Upper lobe of left lung (tissue), 6 donors: ENCODE data around the gene ZFYVE16. TPM values are rescaled to one million over a fixed set of nuclear protein-coding genes. Genes with fewer than 3 reads are reported as not detected.

Source experiments
- ATAC-seq, 2 donors: fragments of 200-7000 bp; cut with Tn5 transposase; one replicate each; pipeline ENCODE4 v1.9.1; 2022; ENCODE audit warnings: mild to moderate bottlenecking in 2 of 2, moderate library complexity in 2 of 2; ENCODE audit not compliant: low FRiP score in 2 of 2
- DNase-seq, 2 donors: peaks; one replicate each; pipeline ENCODE4 v3.0.0-alpha.2; 2019 to 2020
- H3K27ac ChIP-seq, 4 donors: fragments of 200-600 bp; sonication (generic); one replicate each; pipeline ENCODE4 v1.5.1; 2016 to 2019
- H3K27me3 ChIP-seq, 4 donors: fragments of 200-600 bp; sonication (generic); one replicate each; pipeline ENCODE4 v1.5.1; 2017 to 2019
- H3K36me3 ChIP-seq, 4 donors: fragments of 200-600 bp; sonication (generic); one replicate each; pipeline ENCODE4 v1.5.1; 2016 to 2019
- H3K4me1 ChIP-seq, 4 donors: fragments of 200-600 bp; sonication (generic); one replicate each; pipeline ENCODE4 v1.5.1; 2018 to 2019
- H3K4me3 ChIP-seq, 4 donors: fragments of 200-600 bp; sonication (generic); one replicate each; pipeline ENCODE4 v1.5.1; 2017 to 2019; ENCODE audit warnings: mild to moderate bottlenecking in 2 of 4, moderate library complexity in 1 of 4
- H3K9me3 ChIP-seq, 4 donors: fragments of 200-600 bp; sonication (generic); one replicate each; pipeline ENCODE4 v1.5.1; 2018 to 2019
- CTCF ChIP-seq, 6 experiments: fragments of 450-650 bp in 4 of 6; fragments of 200-600 bp in 2 of 6; sonication (generic) in 2 of 6; IDR thresholded peaks; one replicate each; pipeline ENCODE4 v1.5.1; 2016 to 2019; ENCODE audit warnings: antibody characterized with exemption in 6 of 6
- EP300 ChIP-seq, 4 donors: sonication (generic); formaldehyde crosslinking; IDR thresholded peaks; one replicate each; pipeline ENCODE4 v1.5.1; 2017; ENCODE audit warnings: antibody characterized with exemption in 4 of 4, control low read depth in 2 of 4
- POLR2A ChIP-seq, 4 donors: fragments of 450-650 bp; IDR thresholded peaks; one replicate each; pipeline ENCODE4 v1.5.1; 2016 to 2017; ENCODE audit warnings: antibody characterized with exemption in 4 of 4, mild to moderate bottlenecking in 2 of 4
- POLR2AphosphoS5 ChIP-seq, 2 donors: sonication (generic); formaldehyde crosslinking; IDR thresholded peaks; one replicate each; pipeline ENCODE4 v1.5.1; 2017; ENCODE audit warnings: antibody characterized with exemption in 2 of 2
- WGBS, 2 donors: methylation state at CpG; one replicate each; pipeline ENCODE4 v1.1.5; 2017 to 2018; 5-methylcytosine and 5-hydroxymethylcytosine counted together
- total RNA-seq, 6 donors: library from RNA; depleted of rRNA in 4 of 6; stranded (reverse); fragments of >200 nt in 4 of 6; gene quantifications; one replicate each; pipeline versions ENCODE4 v1.1.0 to v1.2.1, GENCODE V29; 2016 to 2021
- donor health status: DM: no; HTN: no; CAD: no; lungs with moderate emphysema.
- donor health status: DM: no; HTN: yes; CAD: no; lungs with severe emphysema.

Gene ZFYVE16
- total RNA-seq, 6 donors from 2014 or later = 27.7 to 52.4 (median 40.2) TPM

DNA sequence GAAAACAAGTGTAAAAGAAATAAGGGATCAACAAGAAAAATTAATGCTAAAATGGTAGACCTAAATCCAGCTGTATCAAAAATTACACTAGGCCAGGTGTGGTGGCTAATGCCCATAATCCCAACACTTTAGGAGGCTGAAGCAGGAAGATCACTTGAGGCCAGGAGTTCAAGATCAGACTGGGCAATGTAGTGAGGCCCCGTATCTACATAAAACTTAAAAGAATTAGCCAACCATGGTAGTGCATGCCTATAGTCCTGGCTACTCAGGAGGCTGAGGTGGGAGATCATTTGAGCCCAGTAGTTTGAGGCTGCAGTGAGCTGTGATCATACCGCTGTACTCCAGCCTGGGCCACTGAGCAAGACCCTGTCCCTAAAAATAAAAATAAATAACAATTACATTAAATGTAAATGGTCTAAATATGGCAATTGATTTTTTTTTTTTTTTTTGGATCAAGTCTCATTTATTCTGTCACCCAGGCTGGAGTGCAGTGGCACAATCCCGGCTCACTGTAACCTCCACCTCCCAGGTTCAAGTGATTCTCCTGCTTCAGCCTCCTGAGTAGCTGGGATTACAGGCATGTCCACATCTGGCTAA lies 75.9 kb downstream of the ZFYVE16 start:
- Histone ChIP-seq H3K27ac (no peak overlapping the region), H3K36me3 (peaks cover 0 to 6% (median 2%) of the 10 kb centered on the region in 4 donors), H3K9me3 (peaks cover 0 to 11% (median 2%) of the 10 kb centered on the region in 4 donors), H3K27me3 (no peaks in the 10 kb centered on the region), H3K4me3 (no peak overlapping the region), H3K4me1 (peaks cover 0 to 13% (median 4%) of the 10 kb centered on the region in 4 donors)
- ATAC-seq (no peak), DNase-seq (no peak)
- 98 to 100% methylated on average over 3 of the region's 3 CpGs for WGBS, 2 donors
- no peak for TF ChIP-seq POLR2AphosphoS5 (IDR thresholded peaks at IDR 0.05)
- TF ChIP-seq CTCF (IDR thresholded peaks at IDR 0.05) = no peak
- no peak for TF ChIP-seq POLR2A (IDR thresholded peaks at IDR 0.05)
- TF ChIP-seq EP300 (IDR thresholded peaks at IDR 0.05) = no peak

GRCh38 chr5:80487444-80487828 lies 79.6 kb downstream of the ZFYVE16 start:
- H3K27me3 ChIP-seq = no peaks in the 10 kb centered on the region
- peak in 1 of 2 donors; percentile 20 for DNase-seq
- H3K4me1 ChIP-seq = peaks cover 0 to 14% (median 4%) of the 10 kb centered on the region in 4 donors
- H3K4me3 ChIP-seq = peak overlapping the region; percentile 55 to 79 (median 66)
- H3K9me3 ChIP-seq = peaks cover 0 to 8% (median 2%) of the 10 kb centered on the region in 4 donors
- 58 to 61% methylated on average over 18 of the region's 18 CpGs for WGBS, 2 donors
- H3K27ac ChIP-seq = peak overlapping the region; percentile 79 to 87 (median 84)
- H3K36me3 ChIP-seq = peaks cover 0 to 4% (median 0%) of the 10 kb centered on the region in 4 donors
- no peak for TF ChIP-seq CTCF (IDR thresholded peaks at IDR 0.05)
- no peak for TF ChIP-seq EP300 (IDR thresholded peaks at IDR 0.05)
- ATAC-seq = no peak

- peak; percentile 95 to 97 for DNase-seq
- Histone ChIP-seq H3K27ac (peak within 1 kb of the TSS; percentile 79 to 87 (median 84)), H3K4me1 (peaks cover 0 to 14% (median 4%) of the 10 kb centered on the region in 4 donors), H3K36me3 (peaks cover 0 to 4% (median 0%) of the 10 kb centered on the region in 4 donors), H3K9me3 (peaks cover 0 to 1% (median 0%) of the 10 kb centered on the region in 4 donors), H3K27me3 (no peaks in the 10 kb centered on the region), H3K4me3 (peak within 1 kb of the TSS; percentile 55 to 79 (median 66))
- peak in 3 of 4 donors; percentile 32 to 76 (median 48) for TF ChIP-seq POLR2A (IDR thresholded peaks at IDR 0.05)
- peak in 2 of 6 experiments; percentile 3 to 24 for TF ChIP-seq CTCF (IDR thresholded peaks at IDR 0.05)
- peak in 1 of 2 donors; percentile 26 for TF ChIP-seq POLR2AphosphoS5 (IDR thresholded peaks at IDR 0.05)
- TF ChIP-seq EP300 (IDR thresholded peaks at IDR 0.05) = no peak
- ATAC-seq = peak; percentile 95 to 97
- WGBS, 2 donors = 1% methylated on average over 43 to 64 of the region's 85 CpGs
Measured at GRCh38 chr5:80487829-80488721, 80.2 kb downstream of the ZFYVE16 start, which contains the start of gene FAM151B. Gene FAM151B (plus strand): TSS chr5:80488100. CDS start chr5:80488124, 24 bp downstream.

DNA sequence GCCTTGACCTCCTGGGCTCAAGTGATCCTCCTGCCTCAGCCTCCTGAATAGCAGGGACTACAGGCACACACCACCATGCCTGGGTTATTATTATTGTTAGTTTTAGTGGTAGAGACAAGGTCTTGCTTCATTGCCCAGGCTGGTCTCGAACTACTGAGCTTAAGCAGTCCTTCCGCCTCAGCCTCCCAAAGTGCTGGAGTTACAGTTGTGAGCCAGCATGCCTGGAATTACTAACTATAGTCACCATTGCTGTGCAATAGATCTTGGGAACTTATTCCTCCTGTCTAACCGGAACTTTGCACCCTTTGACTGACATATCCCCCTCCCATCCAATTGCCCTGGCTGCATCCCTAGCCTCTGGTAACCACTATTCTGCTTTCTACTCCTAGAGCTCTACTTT lies 83.4 kb downstream of the ZFYVE16 start:
- Histone ChIP-seq H3K4me3 (no peak overlapping the region), H3K36me3 (no peaks in the 10 kb centered on the region), H3K27ac (no peak overlapping the region), H3K27me3 (no peaks in the 10 kb centered on the region), H3K4me1 (peaks cover 0 to 14% (median 4%) of the 10 kb centered on the region in 4 donors), H3K9me3 (no peaks in the 10 kb centered on the region)
- no peak for ATAC-seq
- 81 to 95% methylated on average over 2 to 3 of the region's 3 CpGs for WGBS, 2 donors
- TF ChIP-seq CTCF (IDR thresholded peaks at IDR 0.05) (no peak), POLR2A (IDR thresholded peaks at IDR 0.05) (no peak), EP300 (IDR thresholded peaks at IDR 0.05) (no peak), POLR2AphosphoS5 (IDR thresholded peaks at IDR 0.05) (no peak)
- no peak for DNase-seq
